Lower lobe of right lung (tissue), 2 donors: ENCODE measurements around the gene GNG2. TPM values are rescaled to one million over a fixed set of nuclear protein-coding genes. Genes with fewer than 3 reads are reported as not detected.
A peak's percentile ranks its signal among the peaks of the same experiment; 100 is the strongest.

Source experiments
- ATAC-seq, 2 donors: fragments of 200-7000 bp; cut with Tn5 transposase; one replicate each; pipeline ENCODE4 v1.9.1; 2020 to 2022; ENCODE audit warnings: mild to moderate bottlenecking in 2 of 2, moderate library complexity in 2 of 2
- DNase-seq: peaks from one replicate; pipeline ENCODE4 v3.0.0-alpha.2; 2020
- H3K27ac ChIP-seq: fragments of 200-600 bp; one replicate; pipeline ENCODE4 v1.8.0; 2022
- H3K27me3 ChIP-seq: fragments of 200-600 bp; one replicate; pipeline ENCODE4 v1.8.0; 2022; ENCODE audit warnings: low read depth
- H3K36me3 ChIP-seq: fragments of 200-600 bp; one replicate; pipeline ENCODE4 v1.8.0; 2022; ENCODE audit warnings: mild to moderate bottlenecking
- H3K4me1 ChIP-seq: fragments of 200-600 bp; one replicate; pipeline ENCODE4 v1.8.0; 2022
- H3K4me3 ChIP-seq: fragments of 200-600 bp; one replicate; pipeline ENCODE4 v1.8.0; 2022; ENCODE audit warnings: mild to moderate bottlenecking
- H3K9me3 ChIP-seq: fragments of 200-600 bp; one replicate; pipeline ENCODE4 v1.8.0; 2022
- intact Hi-C: fragments of 100-400 bp; cut with DNase I; formaldehyde crosslinking; loops from one replicate; pipeline ENCODE4 v1.11.0; 2022
- total RNA-seq: library from RNA; stranded (reverse); fragmentation: NEBNext Ultra II Directional; extraction: Animal tissue kit (Norgen Biotek cat#: 25700); gene quantifications from one replicate; pipeline ENCODE4 v1.2.1, GENCODE V29; 2021
- TF ChIP-seq, protein P1 (sequence below): fragments of 200-600 bp; IDR thresholded peaks from one replicate; pipeline ENCODE4 v1.8.0; 2022; ENCODE audit warnings: antibody characterized with exemption, mild to moderate bottlenecking
- donor health status: DM: no; HTN: yes; CAD: no; lungs with severe emphysema.

The GNG2 gene
- total RNA-seq, 1 donor from 2014 or later = 23.8 TPM

DNA sequence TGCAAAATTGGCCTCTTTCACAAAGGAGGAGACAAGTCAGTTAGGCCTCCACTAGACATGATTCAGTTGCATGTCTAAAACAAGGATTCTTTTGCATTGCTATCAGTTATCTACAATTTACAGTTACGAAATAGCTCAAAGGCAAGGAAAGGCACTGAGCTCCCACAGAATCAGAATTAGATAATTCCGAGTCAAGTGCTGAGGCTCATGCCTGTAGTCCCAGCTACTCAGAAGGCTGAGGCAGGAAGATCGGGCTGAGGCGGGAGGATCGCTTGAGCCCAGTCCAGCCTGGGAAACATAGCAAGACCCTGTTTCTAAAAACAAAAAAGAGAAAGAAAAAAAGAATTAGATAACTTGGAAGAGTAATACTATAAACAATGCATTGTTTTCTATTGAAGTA is 116.7 kb downstream of the GNG2 start:
- TF ChIP-seq, protein P1, sequence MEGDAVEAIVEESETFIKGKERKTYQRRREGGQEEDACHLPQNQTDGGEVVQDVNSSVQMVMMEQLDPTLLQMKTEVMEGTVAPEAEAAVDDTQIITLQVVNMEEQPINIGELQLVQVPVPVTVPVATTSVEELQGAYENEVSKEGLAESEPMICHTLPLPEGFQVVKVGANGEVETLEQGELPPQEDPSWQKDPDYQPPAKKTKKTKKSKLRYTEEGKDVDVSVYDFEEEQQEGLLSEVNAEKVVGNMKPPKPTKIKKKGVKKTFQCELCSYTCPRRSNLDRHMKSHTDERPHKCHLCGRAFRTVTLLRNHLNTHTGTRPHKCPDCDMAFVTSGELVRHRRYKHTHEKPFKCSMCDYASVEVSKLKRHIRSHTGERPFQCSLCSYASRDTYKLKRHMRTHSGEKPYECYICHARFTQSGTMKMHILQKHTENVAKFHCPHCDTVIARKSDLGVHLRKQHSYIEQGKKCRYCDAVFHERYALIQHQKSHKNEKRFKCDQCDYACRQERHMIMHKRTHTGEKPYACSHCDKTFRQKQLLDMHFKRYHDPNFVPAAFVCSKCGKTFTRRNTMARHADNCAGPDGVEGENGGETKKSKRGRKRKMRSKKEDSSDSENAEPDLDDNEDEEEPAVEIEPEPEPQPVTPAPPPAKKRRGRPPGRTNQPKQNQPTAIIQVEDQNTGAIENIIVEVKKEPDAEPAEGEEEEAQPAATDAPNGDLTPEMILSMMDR = no peak
- Histone ChIP-seq H3K4me3 (no peak overlapping the region), H3K27ac (no peak overlapping the region), H3K27me3 (no peaks in the 10 kb centered on the region), H3K36me3 (no peaks in the 10 kb centered on the region), H3K9me3 (no peaks in the 10 kb centered on the region), H3K4me1 (no peaks in the 10 kb centered on the region)
- ATAC-seq (no peak), DNase-seq (no peak)
- intact Hi-C loops = no loop called here

DNA sequence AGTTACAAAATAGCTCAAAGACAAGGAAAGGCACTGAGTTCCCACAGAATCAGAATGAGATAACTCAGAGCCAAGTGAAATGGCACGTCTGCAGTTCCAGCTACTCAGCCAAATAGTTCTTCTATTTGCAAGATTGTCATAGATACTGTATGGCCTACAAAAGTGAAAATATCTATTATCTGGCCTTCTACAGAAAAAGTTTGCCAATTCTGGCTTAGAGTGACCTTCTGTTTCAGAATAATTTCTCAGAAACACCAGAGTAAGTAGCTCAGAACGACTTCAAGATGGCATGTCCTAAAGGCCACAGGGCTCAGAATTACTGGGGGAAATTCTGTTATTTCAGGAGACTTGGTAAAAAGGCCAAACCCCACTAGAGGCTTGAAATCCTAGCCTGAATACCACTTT is 118.3 kb downstream of the GNG2 start:
- Histone ChIP-seq H3K4me3 (no peak overlapping the region), H3K27ac (no peak overlapping the region), H3K4me1 (no peaks in the 10 kb centered on the region), H3K36me3 (no peaks in the 10 kb centered on the region), H3K9me3 (no peaks in the 10 kb centered on the region), H3K27me3 (no peaks in the 10 kb centered on the region)
- DNase-seq (no peak), ATAC-seq (no peak)
- TF ChIP-seq, protein P1 = no peak
- intact Hi-C loops = no loop called here

DNA sequence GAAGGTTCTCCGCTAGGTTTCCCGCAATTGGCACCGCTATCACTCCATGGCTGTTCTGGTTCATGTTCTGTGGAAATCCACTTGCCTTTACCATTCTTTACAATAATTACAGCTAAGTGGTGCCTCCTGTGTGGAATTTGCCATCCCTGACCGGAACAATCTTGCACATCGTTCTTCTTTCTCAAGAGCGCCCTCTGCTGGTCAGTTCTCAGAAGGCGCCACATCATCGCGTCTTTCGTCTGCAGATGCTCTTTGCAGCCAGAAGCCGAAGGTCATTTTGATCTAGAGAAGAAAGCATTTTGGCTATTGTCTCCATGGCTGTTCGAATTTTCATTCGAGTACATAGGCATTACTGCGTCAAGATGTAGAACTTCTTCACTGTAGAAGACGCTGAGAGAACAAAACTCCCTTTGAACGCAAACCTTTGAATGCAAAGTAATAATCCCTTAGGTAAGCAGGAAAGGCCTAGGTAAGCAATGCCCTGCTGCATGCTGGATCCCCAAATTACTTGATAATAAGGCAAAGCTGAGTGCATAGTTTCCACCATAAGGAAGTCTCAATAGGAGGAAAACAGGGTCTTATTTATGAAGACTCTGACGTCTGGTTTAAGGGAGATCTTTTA is 118.8 kb downstream of the GNG2 start:
- TF ChIP-seq, protein P1 = peak; percentile 95
- no peaks in the 10 kb centered on the region for H3K4me1 ChIP-seq
- ATAC-seq = peak; percentile 82 to 87
- DNase-seq = peak; percentile 77
- H3K27me3 ChIP-seq = no peaks in the 10 kb centered on the region
- H3K4me3 ChIP-seq = no peak overlapping the region
- intact Hi-C loops = no loop called here
- H3K27ac ChIP-seq = no peak overlapping the region
- no peaks in the 10 kb centered on the region for H3K9me3 ChIP-seq
- H3K36me3 ChIP-seq = no peaks in the 10 kb centered on the region

DNA sequence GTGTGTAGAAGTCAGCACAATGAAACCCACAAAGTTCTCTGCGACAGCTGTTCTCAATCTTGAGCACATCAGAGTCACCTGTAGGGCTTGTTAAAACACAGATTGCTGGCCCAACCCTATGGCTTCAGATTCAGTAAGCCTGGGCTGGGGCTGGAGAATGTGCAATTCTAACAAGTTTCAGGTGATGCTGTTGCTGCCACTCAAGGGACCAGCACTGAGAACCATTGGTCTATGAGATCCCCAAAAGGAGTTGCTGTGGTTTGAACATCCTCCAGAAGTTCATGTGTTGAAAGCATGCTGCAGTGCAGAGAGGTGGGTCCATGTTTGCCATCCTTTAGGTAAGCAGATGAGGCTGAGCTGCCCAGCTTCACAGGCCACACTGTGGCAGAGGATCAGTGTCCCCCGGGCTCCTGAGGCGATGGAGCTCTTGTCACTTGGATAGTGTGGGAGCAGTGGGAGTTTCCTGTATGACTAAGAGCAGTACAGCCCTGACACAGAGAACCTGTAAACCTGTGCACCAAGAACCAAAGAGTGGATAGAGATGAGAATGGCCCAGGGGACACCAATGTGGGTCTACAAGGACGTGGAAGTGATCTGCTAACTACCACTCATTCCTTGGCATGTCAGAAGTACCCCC is 120.9 kb downstream of the GNG2 start:
- Histone ChIP-seq H3K36me3 (no peaks in the 10 kb centered on the region), H3K4me1 (no peaks in the 10 kb centered on the region), H3K9me3 (no peaks in the 10 kb centered on the region), H3K27ac (no peak overlapping the region), H3K4me3 (no peak overlapping the region), H3K27me3 (no peaks in the 10 kb centered on the region)
- intact Hi-C loops = no loop called here
- ATAC-seq (no peak), DNase-seq (no peak)
- TF ChIP-seq, protein P1 = no peak

DNA sequence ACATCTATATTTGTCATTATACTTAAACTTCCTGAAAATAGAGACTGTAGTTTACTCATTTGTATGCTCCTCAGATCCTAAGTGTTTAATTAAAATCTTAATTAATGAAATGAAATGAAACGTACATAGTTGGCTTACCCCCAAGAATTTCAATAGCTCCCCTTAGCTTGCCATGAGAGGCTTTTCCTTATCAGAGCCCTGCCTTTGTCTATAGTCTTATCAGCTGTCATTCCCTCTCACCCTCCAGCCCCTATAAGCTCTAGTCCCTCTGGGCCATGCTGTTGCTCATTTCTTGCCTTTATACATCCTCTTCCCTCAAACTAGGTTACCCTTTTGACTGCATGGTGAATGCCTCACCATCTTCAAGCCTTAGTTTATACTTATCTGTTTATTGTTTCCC is 127.8 kb downstream of the GNG2 start:
- intact Hi-C loops = no loop called here
- Histone ChIP-seq H3K4me1 (peaks cover 26% of the 10 kb centered on the region), H3K9me3 (no peaks in the 10 kb centered on the region), H3K27ac (no peak overlapping the region), H3K36me3 (peaks cover 22% of the 10 kb centered on the region), H3K27me3 (no peaks in the 10 kb centered on the region), H3K4me3 (no peak overlapping the region)
- ATAC-seq = no peak
- TF ChIP-seq, protein P1 = no peak
- DNase-seq = no peak
